Trophoblast cell (in vitro differentiated cells and primary cell): ENCODE results near the gene DEK.

ENCODE experiments used
- DNase-seq, 2 donors: peaks; one replicate each; pipeline ENCODE4 v3.0.0-alpha.2; 2016
- H2AFZ ChIP-seq: 2 replicates; pipeline ENCODE4 v1.6.1; 2013; ENCODE audit warnings: low read length, moderate library complexity, mild to moderate bottlenecking; ENCODE audit not compliant: insufficient read depth, poor library complexity
- H2AK5ac ChIP-seq: 2 replicates; pipeline ENCODE4 v1.6.1; 2013; ENCODE audit warnings: mild to moderate bottlenecking, low read length
- H2BK120ac ChIP-seq: 2 replicates; pipeline ENCODE4 v1.6.1; 2013; ENCODE audit warnings: low read length, mild to moderate bottlenecking, moderate library complexity; ENCODE audit not compliant: insufficient read depth, poor library complexity
- H2BK12ac ChIP-seq: 2 replicates; pipeline ENCODE4 v1.6.1; 2013; ENCODE audit warnings: mild to moderate bottlenecking, low read length, moderate library complexity
- H2BK5ac ChIP-seq: 2 replicates; pipeline ENCODE4 v1.6.1; 2013; ENCODE audit warnings: low read length, low read depth, moderate library complexity, mild to moderate bottlenecking; ENCODE audit not compliant: poor library complexity
- H3K14ac ChIP-seq: 2 replicates; pipeline ENCODE4 v1.6.1; 2013; ENCODE audit warnings: mild to moderate bottlenecking, low read length
- H3K18ac ChIP-seq: 2 replicates; pipeline ENCODE4 v1.6.1; 2013; ENCODE audit warnings: mild to moderate bottlenecking, low read length
- H3K23ac ChIP-seq: 2 replicates; pipeline ENCODE4 v1.6.1; 2013; ENCODE audit warnings: low read length
- H3K27ac ChIP-seq: 2 replicates; pipeline ENCODE4 v1.5.1; 2013; ENCODE audit warnings: low read depth, mild to moderate bottlenecking, inconsistent platforms, low read length, moderate library complexity
- H3K27me3 ChIP-seq: 2 replicates; pipeline ENCODE4 v1.6.1; 2013; ENCODE audit warnings: inconsistent platforms, mild to moderate bottlenecking, low read length, moderate library complexity; ENCODE audit not compliant: insufficient read depth
- H3K36me3 ChIP-seq, 2 experiments: 1 replicate in 1 of 2; 2 replicates in 1 of 2; pipeline ENCODE4 v1.6.1; 2013; ENCODE audit warnings: low read length in 2 of 2, mild to moderate bottlenecking in 2 of 2, moderate library complexity in 1 of 2; ENCODE audit not compliant: insufficient read depth in 2 of 2, control insufficient read depth in 1 of 2
- H3K4ac ChIP-seq: 2 replicates; pipeline ENCODE4 v1.6.1; 2013; ENCODE audit warnings: low read depth, mild to moderate bottlenecking, low read length, moderate library complexity
- H3K4me1 ChIP-seq, 2 experiments: 1 replicate in 1 of 2; 2 replicates in 1 of 2; pipeline ENCODE4 v1.6.1; 2013; ENCODE audit warnings: low read length in 2 of 2, mild to moderate bottlenecking in 2 of 2, moderate library complexity in 1 of 2; ENCODE audit not compliant: insufficient read depth in 2 of 2, control insufficient read depth in 1 of 2
- H3K4me2 ChIP-seq: 2 replicates; pipeline ENCODE4 v1.6.1; 2013; ENCODE audit warnings: inconsistent platforms, mild to moderate bottlenecking, low read length, moderate library complexity
- H3K4me3 ChIP-seq: 2 replicates; pipeline ENCODE4 v1.5.1; 2013; ENCODE audit warnings: mild to moderate bottlenecking, low read depth, low read length, inconsistent platforms
- H3K79me1 ChIP-seq: one replicate; pipeline ENCODE4 v1.6.1; 2013; ENCODE audit warnings: low read length
- H3K79me2 ChIP-seq: 2 replicates; pipeline ENCODE4 v1.6.1; 2013; ENCODE audit warnings: low read length, mild to moderate bottlenecking; ENCODE audit not compliant: control insufficient read depth, insufficient read depth, poor library complexity
- H3K9ac ChIP-seq: 2 replicates; pipeline ENCODE4 v1.6.1; 2013; ENCODE audit warnings: mild to moderate bottlenecking, low read length
- H3K9me3 ChIP-seq: 2 replicates; pipeline ENCODE4 v1.6.1; 2013; ENCODE audit warnings: low read depth, mild to moderate bottlenecking, control low read depth, inconsistent platforms, low read length; ENCODE audit not compliant: insufficient read depth
- H4K12ac ChIP-seq: 2 replicates; pipeline ENCODE4 v1.6.1; 2013; ENCODE audit warnings: low read depth, mild to moderate bottlenecking, low read length, moderate library complexity
- H4K8ac ChIP-seq: 2 replicates; pipeline ENCODE4 v1.6.1; 2013; ENCODE audit warnings: low read depth, mild to moderate bottlenecking, low read length, moderate library complexity
- H4K91ac ChIP-seq: one replicate; pipeline ENCODE4 v1.6.1; 2013; ENCODE audit warnings: low read depth, mild to moderate bottlenecking, low read length, moderate library complexity
- WGBS: extraction: QIAGEN DNeasy Blood & Tissue Kit; methylation state at CpG from one replicate; pipeline ENCODE4 v1.1.7; 2013; ENCODE audit warnings: missing lambda C conversion rate; ENCODE audit not compliant: insufficient read length, insufficient coverage; ENCODE audit errors: extremely low coverage; 5-methylcytosine and 5-hydroxymethylcytosine counted together

The DEK gene

GRCh38 chr6:18279422-18279821 lies 15.1 kb upstream of the DEK start:
- Histone ChIP-seq H3K23ac (no peak overlapping the region), H3K27ac (no peak overlapping the region), H3K18ac (no peak overlapping the region), H2AK5ac (no peak overlapping the region), H3K79me1 (no peaks in the 10 kb centered on the region), H3K9me3 (no peaks in the 10 kb centered on the region), H3K9ac (no peak overlapping the region), H3K79me2 (no peaks in the 10 kb centered on the region), H3K14ac (no peak overlapping the region), H3K4ac (no peak overlapping the region), H3K4me3 (no peak overlapping the region), H2BK120ac (no peak overlapping the region), H4K8ac (no peak overlapping the region), H2AFZ (no peak overlapping the region), H2BK5ac (no peak overlapping the region), H3K36me3 (no peaks in the 10 kb centered on the region), H3K4me1 (peaks cover 3 to 5% of the 10 kb centered on the region in 2 experiments), H3K27me3 (peaks cover 19% of the 10 kb centered on the region), H4K12ac (no peak overlapping the region), H3K4me2 (no peak overlapping the region), H4K91ac (no peak overlapping the region), H2BK12ac (no peak overlapping the region)
- WGBS: no CpG with 5 or more reads among the region's 3 CpGs
- no peak for DNase-seq

- Histone ChIP-seq H3K4me3 (peak overlapping the region; percentile 44), H3K4ac (no peak overlapping the region), H3K4me2 (peak overlapping the region; percentile 78), H2AK5ac (no peak overlapping the region), H3K27ac (no peak overlapping the region), H3K79me1 (no peaks in the 10 kb centered on the region), H2BK12ac (no peak overlapping the region), H3K14ac (no peak overlapping the region), H3K4me1 (peaks cover 3 to 5% of the 10 kb centered on the region in 2 experiments), H4K91ac (no peak overlapping the region), H2BK120ac (no peak overlapping the region), H3K9ac (no peak overlapping the region), H3K9me3 (no peaks in the 10 kb centered on the region), H3K79me2 (no peaks in the 10 kb centered on the region), H2BK5ac (no peak overlapping the region), H3K27me3 (peaks cover 19% of the 10 kb centered on the region), H3K36me3 (peaks cover 0 to 2% of the 10 kb centered on the region in 2 experiments), H3K18ac (no peak overlapping the region), H4K12ac (no peak overlapping the region), H3K23ac (no peak overlapping the region), H2AFZ (peak overlapping the region; percentile 83), H4K8ac (no peak overlapping the region)
- DNase-seq: no peak
- WGBS: no CpG with 5 or more reads among the region's 67 CpGs
These were observed 13.1 kb upstream of the DEK start for GRCh38 chr6:18277237-18278006.

- no peak overlapping the region for H2BK5ac ChIP-seq
- H3K9ac ChIP-seq: no peak overlapping the region
- no peak overlapping the region for H2BK12ac ChIP-seq
- no peak overlapping the region for H3K14ac ChIP-seq
- H3K36me3 ChIP-seq: peaks cover 0 to 2% of the 10 kb centered on the region in 2 experiments
- peak overlapping the region; percentile 78 for H3K4me2 ChIP-seq
- H3K79me1 ChIP-seq: no peaks in the 10 kb centered on the region
- no peak overlapping the region for H4K91ac ChIP-seq
- peaks cover 19% of the 10 kb centered on the region for H3K27me3 ChIP-seq
- no peak overlapping the region for H4K12ac ChIP-seq
- peak; percentile 40 to 54 for DNase-seq
- peaks cover 3 to 5% of the 10 kb centered on the region in 2 experiments for H3K4me1 ChIP-seq
- no peak overlapping the region for H3K27ac ChIP-seq
- H4K8ac ChIP-seq: no peak overlapping the region
- WGBS: no CpG with 5 or more reads among the region's 12 CpGs
- no peak overlapping the region for H3K18ac ChIP-seq
- no peak overlapping the region for H3K4ac ChIP-seq
- H3K23ac ChIP-seq: no peak overlapping the region
- H2AFZ ChIP-seq: peak overlapping the region; percentile 83
- H3K9me3 ChIP-seq: no peaks in the 10 kb centered on the region
- H3K79me2 ChIP-seq: no peaks in the 10 kb centered on the region
- H2BK120ac ChIP-seq: no peak overlapping the region
- peak overlapping the region; percentile 44 for H3K4me3 ChIP-seq
- H2AK5ac ChIP-seq: no peak overlapping the region
These were observed 12.4 kb upstream of the DEK start for GRCh38 chr6:18276610-18277236.

GRCh38 chr6:18270216-18270615 lies 5.9 kb upstream of the DEK start:
- no peak overlapping the region for H4K91ac ChIP-seq
- WGBS: no CpG with 5 or more reads among the region's 4 CpGs
- no peak overlapping the region for H3K23ac ChIP-seq
- no peak overlapping the region for H2BK120ac ChIP-seq
- H3K79me1 ChIP-seq: no peaks in the 10 kb centered on the region
- peaks cover 0 to 2% of the 10 kb centered on the region in 2 experiments for H3K36me3 ChIP-seq
- H3K27ac ChIP-seq: no peak overlapping the region
- no peak overlapping the region for H3K9ac ChIP-seq
- no peak overlapping the region for H3K4me2 ChIP-seq
- no peaks in the 10 kb centered on the region for H3K79me2 ChIP-seq
- no peak overlapping the region for H2BK12ac ChIP-seq
- no peak overlapping the region for H4K8ac ChIP-seq
- no peak for DNase-seq
- H2BK5ac ChIP-seq: no peak overlapping the region
- peaks cover 0 to 6% of the 10 kb centered on the region in 2 experiments for H3K4me1 ChIP-seq
- no peak overlapping the region for H3K4me3 ChIP-seq
- no peak overlapping the region for H2AK5ac ChIP-seq
- no peak overlapping the region for H2AFZ ChIP-seq
- no peaks in the 10 kb centered on the region for H3K27me3 ChIP-seq
- no peak overlapping the region for H3K18ac ChIP-seq
- no peak overlapping the region for H4K12ac ChIP-seq
- peaks cover 2% of the 10 kb centered on the region for H3K9me3 ChIP-seq
- no peak overlapping the region for H3K14ac ChIP-seq
- H3K4ac ChIP-seq: no peak overlapping the region
